ENCODE measurements around the gene HTR6.

- TF ChIP-seq CTCF (IDR thresholded peaks at IDR 0.05) (no peak), POLR2A (IDR thresholded peaks at IDR 0.05) (no peak)
These were observed 14.3 kb downstream of the HTR6 start for GRCh38 chr1:19678931-19679453.
